Activated T-cell treated with anti-CD3 and anti-CD28 coated beads, Interleukin-2, amount 50 U/mL, for 1 hour (primary cell): Measurements from ENCODE around the gene CGREF1.
"Not testable (repeated sequence)": the region's sequence is repeated elsewhere in the genome, so short reads cannot be mapped to it uniquely, and the experiment has no call there.

Source experiments
- DNase-seq: peaks from one replicate; pipeline ENCODE4 v3.0.0-alpha.2; 2020

CGREF1 gene

GRCh38 chr2:27136751-27137150 lies 17.8 kb upstream of the CGREF1 start:
- DNase-seq = no peak

DNA sequence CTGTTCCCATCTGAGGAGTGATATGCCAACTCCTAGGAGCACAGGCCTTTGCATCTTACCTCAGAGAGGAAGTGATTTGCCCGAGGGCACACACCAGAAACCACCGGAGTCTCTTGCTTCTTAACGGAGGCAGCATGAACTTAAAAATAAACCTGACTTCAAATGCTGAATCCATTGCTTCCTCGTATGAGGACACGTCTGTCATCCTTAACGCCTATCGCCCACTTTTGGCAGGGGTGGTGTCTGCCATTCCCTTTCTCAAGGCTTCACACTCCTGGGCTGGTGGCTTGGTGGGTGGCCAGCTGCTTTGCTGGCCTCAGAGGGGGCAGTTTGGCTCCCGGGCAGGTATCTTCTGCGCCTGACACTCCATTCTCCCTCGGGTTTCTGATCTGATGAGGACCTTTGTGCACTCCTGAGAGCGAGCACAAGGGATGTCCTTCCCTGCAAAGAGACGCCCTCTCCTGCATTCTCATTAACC lies 16.6 kb upstream of the CGREF1 start:
- no peak for DNase-seq

GRCh38 chr2:27134781-27135477 lies 16.0 kb upstream of the CGREF1 start:
- no peak for DNase-seq

- DNase-seq = peak; percentile 99
Measured at GRCh38 chr2:27133905-27134780, 15.2 kb upstream of the CGREF1 start, which contains the start of gene PREB. Gene PREB, minus strand, starts transcription at chr2:27134636. Its CDS starts 215 bp downstream, at chr2:27134421.

GRCh38 chr2:27133195-27133875 lies 14.4 kb upstream of the CGREF1 start:
- no peak for DNase-seq

DNA sequence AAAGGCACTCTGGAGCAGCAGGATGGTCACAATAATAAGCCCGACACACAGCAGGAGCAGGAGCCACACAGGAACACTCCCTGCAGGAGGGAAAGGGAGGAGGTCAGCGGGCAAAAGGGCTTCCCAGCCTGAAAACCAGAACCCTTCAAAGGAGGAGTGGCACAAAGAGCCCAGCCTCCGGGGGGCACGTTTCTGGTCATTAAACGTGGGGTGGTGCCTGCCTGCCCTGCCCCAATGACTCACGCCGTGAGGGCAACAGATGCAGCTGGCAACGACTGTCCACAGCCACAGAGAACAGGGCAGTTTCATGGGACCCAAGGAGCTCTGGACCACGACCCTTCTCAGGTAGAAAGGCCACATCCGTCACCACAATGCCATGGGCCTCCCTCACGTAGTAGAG lies 12.5 kb upstream of the CGREF1 start:
- DNase-seq = no peak

- no peak for DNase-seq
Measured at GRCh38 chr2:27130396-27130795, 11.5 kb upstream of the CGREF1 start.

DNA sequence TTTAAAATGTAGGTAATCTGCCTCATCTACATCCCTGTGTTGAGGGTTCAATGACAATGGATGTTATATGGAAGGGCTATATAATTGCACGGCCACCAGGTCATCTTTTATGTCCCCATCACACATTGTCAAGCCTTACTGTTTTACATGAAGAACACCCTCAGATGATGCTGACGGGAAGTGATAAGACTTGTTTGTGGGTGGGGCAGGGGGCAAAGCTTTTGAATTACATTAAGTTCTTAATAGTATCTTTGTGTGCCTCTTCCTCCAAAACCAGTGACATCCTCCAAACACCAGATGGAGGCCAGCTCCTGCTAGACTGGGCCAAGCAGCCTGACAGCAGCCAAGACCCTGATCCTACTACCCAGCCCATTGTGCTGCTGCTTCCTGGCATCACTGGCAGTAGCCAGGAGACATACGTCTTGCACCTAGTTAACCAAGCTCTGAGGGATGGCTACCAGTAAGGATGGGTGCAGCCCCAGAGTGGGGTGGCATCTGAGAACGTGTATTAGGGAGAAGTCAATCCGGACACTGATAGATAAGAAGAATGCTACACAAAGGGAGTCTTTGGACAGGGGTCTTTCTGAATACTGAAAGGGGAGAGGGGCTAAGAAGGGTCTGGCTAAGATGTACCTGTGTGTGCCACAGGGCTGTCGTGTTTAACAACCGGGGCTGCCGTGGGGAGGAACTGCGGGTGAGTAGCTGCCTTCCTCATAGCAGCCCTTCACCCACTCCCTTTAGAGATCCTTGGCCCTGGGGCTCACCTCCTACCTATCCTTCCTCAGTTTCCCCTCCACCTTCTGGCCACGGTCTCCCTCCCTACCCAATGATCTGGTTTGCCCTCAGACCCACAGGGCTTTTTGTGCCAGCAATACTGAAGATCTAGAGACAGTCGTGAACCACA lies 10.0 kb upstream of the CGREF1 start:
- DNase-seq = no peak

DNA sequence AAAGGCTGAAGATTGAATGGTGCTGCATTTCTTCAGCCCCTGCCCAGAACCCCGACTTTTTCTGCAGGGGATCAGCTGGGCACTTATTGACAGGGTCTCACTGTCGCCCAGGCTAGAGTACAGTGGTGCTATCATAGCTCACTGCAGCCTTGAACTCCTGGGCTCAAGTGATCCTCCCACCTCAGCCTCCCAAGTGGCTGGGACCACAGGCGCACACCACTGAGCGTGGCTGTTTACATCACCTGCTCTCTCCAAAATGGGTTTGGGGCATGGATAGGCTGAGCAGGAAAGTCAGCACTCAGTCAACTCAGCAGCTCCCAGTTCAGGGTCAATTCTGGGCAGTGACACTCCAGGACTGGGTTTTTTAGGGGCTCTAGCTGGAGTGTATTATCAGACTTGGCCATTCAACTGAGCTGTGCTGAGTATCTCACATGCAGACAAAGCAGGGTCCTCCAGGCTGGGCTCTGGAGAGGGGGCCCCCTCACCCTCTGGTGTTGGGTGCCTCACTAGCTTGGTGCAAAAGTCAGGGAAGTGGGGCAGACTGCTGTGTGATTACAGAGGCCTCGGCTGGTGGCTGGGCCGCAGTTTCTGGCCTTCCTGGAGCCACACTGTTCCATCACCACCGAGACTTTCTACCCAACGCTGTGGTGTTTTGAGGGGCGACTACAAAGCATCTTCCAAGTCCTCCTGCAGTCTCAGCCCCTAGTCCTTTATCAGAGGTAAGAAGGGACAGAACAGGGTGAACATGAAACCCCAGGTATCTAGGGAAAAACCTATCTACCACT lies 9.1 kb upstream of the CGREF1 start:
- DNase-seq = no peak

DNA sequence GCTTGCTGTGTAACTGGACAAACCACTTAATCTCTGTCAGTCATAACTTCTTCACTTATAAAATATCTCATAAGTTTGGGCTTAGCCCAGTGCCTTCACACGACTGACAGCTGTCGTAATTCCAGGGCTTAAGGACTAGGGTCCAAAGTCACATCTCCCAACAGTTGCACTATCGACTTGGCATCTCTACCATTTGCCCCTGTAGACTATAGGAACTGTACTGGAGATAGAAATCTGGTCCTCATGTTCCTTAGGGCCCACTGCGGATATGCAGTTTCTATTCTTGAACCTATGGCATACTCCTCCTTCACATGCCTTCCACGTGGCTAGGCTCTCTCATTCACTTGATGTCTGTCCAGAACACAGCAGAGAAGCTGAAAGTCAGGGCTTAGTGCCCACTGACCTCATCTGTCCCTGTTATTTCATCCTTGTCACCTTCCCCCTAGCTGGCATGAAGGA lies 7.4 kb upstream of the CGREF1 start:
- DNase-seq = no peak

DNA sequence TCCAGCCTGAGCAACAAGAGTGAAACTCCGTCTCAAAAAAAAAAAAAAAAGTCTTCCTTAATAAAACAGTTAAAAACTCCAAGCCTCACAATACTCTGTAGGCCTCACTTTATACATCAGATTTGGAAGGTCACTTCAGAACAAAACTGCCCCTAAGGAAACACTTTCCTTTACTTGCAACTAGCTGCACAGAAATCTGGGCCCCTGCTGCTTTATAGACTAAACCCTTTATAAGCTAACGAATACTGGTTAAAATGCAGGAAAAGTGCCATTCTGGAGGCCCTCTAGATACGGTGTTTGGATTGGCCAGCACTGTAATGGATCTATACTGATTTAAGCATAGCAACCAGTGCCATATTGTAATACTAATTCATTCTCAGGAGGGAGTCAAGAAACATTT lies 6.2 kb upstream of the CGREF1 start:
- DNase-seq = no peak

- peak; percentile 74 for DNase-seq
Measured at GRCh38 chr2:27123302-27124150, 4.6 kb upstream of the CGREF1 start, which contains the start of gene ABHD1. Gene ABHD1, plus strand, starts transcription at chr2:27123815. Its CDS starts 134 bp downstream, at chr2:27123949.

GRCh38 chr2:27122791-27123190 lies 3.9 kb upstream of the CGREF1 start:
- DNase-seq = no peak

GRCh38 chr2:27121906-27122305 lies 3.0 kb upstream of the CGREF1 start:
- DNase-seq = no peak

GRCh38 chr2:27119330-27119670 lies 372 bp upstream of the CGREF1 start:
- DNase-seq = not testable (repeated sequence)

- no peak for DNase-seq
Measured at GRCh38 chr2:27117995-27118524, 868 bp downstream of the CGREF1 start.

DNA sequence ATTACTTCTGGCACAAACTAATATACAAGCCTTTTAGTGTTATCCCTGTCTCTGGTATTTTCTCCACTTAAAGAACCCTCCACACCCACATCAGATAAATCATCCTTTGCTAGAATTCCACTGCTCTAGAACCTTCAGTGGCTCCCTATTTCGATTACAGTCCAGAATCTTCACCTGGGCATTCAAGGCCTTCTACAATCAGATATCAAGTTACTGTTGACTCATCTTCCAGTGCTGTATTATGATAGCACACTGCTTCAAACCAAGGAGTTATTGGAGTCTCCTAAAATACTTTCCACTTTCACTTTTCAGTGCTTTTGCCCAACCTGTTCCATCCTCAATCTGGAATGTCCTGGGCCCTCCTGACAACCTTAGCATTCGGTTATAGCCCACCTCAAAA lies 3.4 kb downstream of the CGREF1 start:
- DNase-seq = no peak

GRCh38 chr2:27111392-27112078 lies 7.4 kb downstream of the CGREF1 start:
- not testable (repeated sequence) for DNase-seq

DNA sequence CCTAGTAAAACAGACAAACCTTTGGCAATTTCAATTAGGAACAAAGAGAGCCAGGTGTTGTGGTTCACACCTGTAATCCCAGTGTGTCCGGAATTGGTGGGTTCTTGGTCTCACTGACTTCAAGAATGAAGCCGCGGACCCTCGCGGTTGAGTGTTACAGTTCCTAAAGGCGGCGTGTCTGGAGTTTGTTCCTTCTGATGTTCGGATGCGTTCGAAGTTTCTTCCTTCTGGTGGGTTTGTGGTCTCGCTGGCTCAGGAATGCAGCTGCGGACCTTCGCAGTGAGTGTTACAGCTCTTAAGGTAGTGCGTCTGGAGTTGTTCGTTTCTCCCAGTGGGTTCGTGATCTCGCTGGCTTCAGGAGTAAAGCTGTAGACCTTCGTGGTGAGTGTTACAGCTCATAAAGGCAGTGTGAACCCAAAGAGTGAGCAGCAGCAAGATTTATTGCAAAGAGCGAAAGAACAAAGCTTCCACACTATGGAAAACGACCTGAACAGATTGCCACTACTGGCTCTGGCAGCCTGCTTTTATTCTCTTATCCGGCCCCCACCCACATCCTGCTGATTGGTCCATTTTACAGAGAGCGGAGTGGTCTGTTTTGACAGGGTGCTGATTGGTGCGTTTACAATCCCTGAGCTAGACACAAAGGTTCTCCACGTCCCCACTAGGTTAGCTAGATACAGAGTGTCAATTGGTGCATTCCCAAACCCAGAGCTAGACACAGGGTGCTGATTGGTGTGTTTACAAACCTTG lies 8.2 kb downstream of the CGREF1 start:
- not testable (repeated sequence) for DNase-seq
